Neural cell (in vitro differentiated cells): ENCODE data around the gene SYT1. TPM values are rescaled to one million over a fixed set of nuclear protein-coding genes. Genes with fewer than 3 reads are reported as not detected.

Experiments
- H2AFZ ChIP-seq: fragments of 200-600, 300-800 bp; sonication (generic), shearing (Covaris generic); 2 replicates; pipeline ENCODE4 v1.6.0; 2014; ENCODE audit warnings: low read depth, mild to moderate bottlenecking, antibody characterized with exemption, low read length, moderate library complexity
- H3F3A ChIP-seq: fragments of 200-600 bp; shearing (Covaris generic); 2 replicates; pipeline ENCODE4 v1.6.1; 2016; ENCODE audit warnings: mild to moderate bottlenecking, moderate library complexity, mixed read lengths, antibody characterized with exemption, low read length; ENCODE audit not compliant: insufficient read depth, poor library complexity, severe bottlenecking
- H3K27ac ChIP-seq: fragments of 200-600, 300-800 bp; sonication (generic), shearing (Covaris generic); 2 replicates; pipeline ENCODE4 v1.5.1; 2014; ENCODE audit warnings: mild to moderate bottlenecking, low read length, moderate library complexity
- H3K27me3 ChIP-seq: fragments of 300-800, 200-600 bp; sonication (generic), shearing (Covaris generic); 2 replicates; pipeline ENCODE4 v1.6.0; 2014; ENCODE audit warnings: mild to moderate bottlenecking, low read depth, low read length, moderate library complexity; ENCODE audit not compliant: insufficient read depth
- H3K36me3 ChIP-seq: fragments of 300-800, 200-600 bp; sonication (generic), shearing (Covaris generic); 2 replicates; pipeline ENCODE4 v1.5.1; 2014; ENCODE audit warnings: mild to moderate bottlenecking, antibody characterized with exemption, low read length, moderate library complexity; ENCODE audit not compliant: insufficient read depth
- H3K4me2 ChIP-seq: fragments of 300-800, 200-600 bp; sonication (generic), shearing (Covaris generic); 2 replicates; pipeline ENCODE4 v1.6.0; 2014; ENCODE audit warnings: mild to moderate bottlenecking, low read length
- H3K4me3 ChIP-seq: fragments of 300-800, 200-600 bp; sonication (generic), shearing (Covaris generic); 2 replicates; pipeline ENCODE4 v1.5.1; 2014; ENCODE audit warnings: mild to moderate bottlenecking, low read length, moderate library complexity
- H3K79me2 ChIP-seq: fragments of 200-600 bp; shearing (Covaris generic); replicated peaks from 2 replicates; pipeline ENCODE4 v1.6.0; 2014; ENCODE audit warnings: mild to moderate bottlenecking, low read length, moderate library complexity; ENCODE audit not compliant: insufficient read depth
- H3K9ac ChIP-seq: fragments of 300-800, 200-600 bp; sonication (generic), shearing (Covaris generic); 2 replicates; pipeline ENCODE4 v1.6.1; 2016; ENCODE audit warnings: mild to moderate bottlenecking, low read length, mixed read lengths
- H3K9me2 ChIP-seq: fragments of 200-600 bp; shearing (Covaris generic); 2 replicates; pipeline ENCODE4 v1.6.1; 2016; ENCODE audit warnings: mild to moderate bottlenecking, low read length, mixed read lengths; ENCODE audit not compliant: insufficient read depth
- H3K9me3 ChIP-seq: fragments of 200-600, 300-800 bp; sonication (generic), shearing (Covaris generic); 2 replicates; pipeline ENCODE4 v1.6.1; 2016; ENCODE audit warnings: mild to moderate bottlenecking, mixed run types, low read length, moderate library complexity, mixed read lengths
- H4K20me1 ChIP-seq: fragments of 200-600 bp; shearing (Covaris generic); 2 replicates; pipeline ENCODE4 v1.6.1; 2016; ENCODE audit warnings: mild to moderate bottlenecking, mixed run types; ENCODE audit not compliant: insufficient read depth
- CTCF ChIP-seq: fragments of 450-650 bp; IDR thresholded peaks from 2 replicates; pipeline ENCODE4 v1.5.1; 2014; ENCODE audit warnings: antibody characterized with exemption, mild to moderate bottlenecking, moderate library complexity; ENCODE audit not compliant: poor library complexity, severe bottlenecking
- EP300 ChIP-seq: fragments of 450-650 bp; conservative IDR thresholded peaks from 2 replicates; pipeline ENCODE4 v1.6.1; 2014; ENCODE audit warnings: antibody characterized with exemption, mild to moderate bottlenecking, moderate library complexity; ENCODE audit not compliant: poor library complexity, severe bottlenecking
- EZH2 ChIP-seq: fragments of 200-600, 300-800 bp; shearing (Covaris generic), sonication (generic); IDR thresholded peaks from 2 replicates; pipeline ENCODE4 v1.6.1; 2014; ENCODE audit warnings: antibody characterized with exemption, low read length, borderline replicate concordance, mild to moderate bottlenecking; ENCODE audit not compliant: insufficient read depth, poor library complexity, severe bottlenecking
- MXI1 ChIP-seq: fragments of 450-650 bp; conservative IDR thresholded peaks from 2 replicates; pipeline ENCODE4 v1.6.1; 2014; ENCODE audit warnings: antibody characterized with exemption, mild to moderate bottlenecking; ENCODE audit not compliant: poor library complexity, severe bottlenecking
- POLR2AphosphoS5 ChIP-seq: IDR thresholded peaks from 2 replicates; pipeline ENCODE4 v1.6.1; 2012
- RAD21 ChIP-seq: fragments of 450-650 bp; conservative IDR thresholded peaks from 2 replicates; pipeline ENCODE4 v1.6.1; 2014; ENCODE audit warnings: antibody characterized with exemption, mild to moderate bottlenecking, moderate library complexity
- SMC3 ChIP-seq: fragments of 450-650 bp; conservative IDR thresholded peaks from 2 replicates; pipeline ENCODE4 v1.6.1; 2014; ENCODE audit warnings: antibody characterized with exemption, mild to moderate bottlenecking, moderate library complexity; ENCODE audit not compliant: poor library complexity
- TAF1 ChIP-seq: IDR thresholded peaks from 2 replicates; pipeline ENCODE4 v1.6.1; 2012; ENCODE audit warnings: low read depth
- polyA plus RNA-seq: library from polyadenylated mRNA; depleted of rRNA; stranded (reverse); fragments of >200 nt; gene quantifications from 2 replicates; pipeline ENCODE4 v1.2.3, GENCODE V29; 2014
- TF ChIP-seq, protein P1 (sequence below): IDR thresholded peaks from 2 replicates; pipeline ENCODE4 v1.6.1; 2012; ENCODE audit warnings: borderline replicate concordance

The SYT1 gene
- polyA plus RNA-seq, 1 donor from 2014 or later: 103 TPM

- TF ChIP-seq MXI1: no peak
- TF ChIP-seq TAF1: no peak
- no peak for TF ChIP-seq SMC3
Observed at GRCh38 chr12:79140711-79141110, 276.1 kb downstream of the SYT1 start (continued).

GRCh38 chr12:79141776-79142175 lies 277.2 kb downstream of the SYT1 start:
- no peaks in the 10 kb centered on the region for H3K27me3 ChIP-seq
- no peak overlapping the region for H3K4me3 ChIP-seq
- no peaks in the 10 kb centered on the region for H4K20me1 ChIP-seq
- no peaks in the 10 kb centered on the region for H3F3A ChIP-seq
- H3K79me2 ChIP-seq: no peaks in the 10 kb centered on the region
- TF ChIP-seq RAD21 (no peak), CTCF (no peak), MXI1 (no peak), SMC3 (no peak), POLR2AphosphoS5 (no peak), EP300 (no peak), TAF1 (no peak)
- TF ChIP-seq, protein P1, sequence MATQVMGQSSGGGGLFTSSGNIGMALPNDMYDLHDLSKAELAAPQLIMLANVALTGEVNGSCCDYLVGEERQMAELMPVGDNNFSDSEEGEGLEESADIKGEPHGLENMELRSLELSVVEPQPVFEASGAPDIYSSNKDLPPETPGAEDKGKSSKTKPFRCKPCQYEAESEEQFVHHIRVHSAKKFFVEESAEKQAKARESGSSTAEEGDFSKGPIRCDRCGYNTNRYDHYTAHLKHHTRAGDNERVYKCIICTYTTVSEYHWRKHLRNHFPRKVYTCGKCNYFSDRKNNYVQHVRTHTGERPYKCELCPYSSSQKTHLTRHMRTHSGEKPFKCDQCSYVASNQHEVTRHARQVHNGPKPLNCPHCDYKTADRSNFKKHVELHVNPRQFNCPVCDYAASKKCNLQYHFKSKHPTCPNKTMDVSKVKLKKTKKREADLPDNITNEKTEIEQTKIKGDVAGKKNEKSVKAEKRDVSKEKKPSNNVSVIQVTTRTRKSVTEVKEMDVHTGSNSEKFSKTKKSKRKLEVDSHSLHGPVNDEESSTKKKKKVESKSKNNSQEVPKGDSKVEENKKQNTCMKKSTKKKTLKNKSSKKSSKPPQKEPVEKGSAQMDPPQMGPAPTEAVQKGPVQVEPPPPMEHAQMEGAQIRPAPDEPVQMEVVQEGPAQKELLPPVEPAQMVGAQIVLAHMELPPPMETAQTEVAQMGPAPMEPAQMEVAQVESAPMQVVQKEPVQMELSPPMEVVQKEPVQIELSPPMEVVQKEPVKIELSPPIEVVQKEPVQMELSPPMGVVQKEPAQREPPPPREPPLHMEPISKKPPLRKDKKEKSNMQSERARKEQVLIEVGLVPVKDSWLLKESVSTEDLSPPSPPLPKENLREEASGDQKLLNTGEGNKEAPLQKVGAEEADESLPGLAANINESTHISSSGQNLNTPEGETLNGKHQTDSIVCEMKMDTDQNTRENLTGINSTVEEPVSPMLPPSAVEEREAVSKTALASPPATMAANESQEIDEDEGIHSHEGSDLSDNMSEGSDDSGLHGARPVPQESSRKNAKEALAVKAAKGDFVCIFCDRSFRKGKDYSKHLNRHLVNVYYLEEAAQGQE: no peak
- no peaks in the 10 kb centered on the region for H3K9me3 ChIP-seq
- H3K27ac ChIP-seq: no peak overlapping the region
- no peak overlapping the region for H2AFZ ChIP-seq
- H3K4me2 ChIP-seq: no peak overlapping the region
- H3K9ac ChIP-seq: no peak overlapping the region
- no peaks in the 10 kb centered on the region for H3K9me2 ChIP-seq
- no peaks in the 10 kb centered on the region for H3K36me3 ChIP-seq

- Histone ChIP-seq H3K36me3 (no peaks in the 10 kb centered on the region), H3K27ac (no peak overlapping the region), H3K9me2 (no peaks in the 10 kb centered on the region), H3K79me2 (no peaks in the 10 kb centered on the region), H4K20me1 (no peaks in the 10 kb centered on the region), H3K4me3 (no peak overlapping the region), H2AFZ (no peak overlapping the region), H3F3A (no peaks in the 10 kb centered on the region), H3K27me3 (no peaks in the 10 kb centered on the region), H3K4me2 (no peak overlapping the region), H3K9ac (no peak overlapping the region), H3K9me3 (no peaks in the 10 kb centered on the region)
- TF ChIP-seq, protein P1: no peak
- TF ChIP-seq MXI1: no peak
- no peak for TF ChIP-seq EZH2
- no peak for TF ChIP-seq EP300
- no peak for TF ChIP-seq CTCF
- TF ChIP-seq POLR2AphosphoS5: no peak
- no peak for TF ChIP-seq TAF1
- no peak for TF ChIP-seq RAD21
- TF ChIP-seq SMC3: no peak
Observed at GRCh38 chr12:79143803-79144202, 279.2 kb downstream of the SYT1 start.
